ENCODE measurements around the gene AK4. TPM values are rescaled to one million over a fixed set of nuclear protein-coding genes. Genes with fewer than 3 reads are reported as not detected.
A peak's percentile ranks its signal among the peaks of the same experiment; 100 is the strongest.

AK4 gene
- polyA plus RNA-seq, 10 donors = 8.2 to 14.1 (median 9.3) TPM

- DNase-seq = peak in 2 of 3 donors; percentile 32 to 43
Measured at GRCh38 chr1:65247419-65248359, 99.7 kb downstream of the AK4 start.

- DNase-seq = no peak
Measured at GRCh38 chr1:65250826-65251225, 102.8 kb downstream of the AK4 start.

DNA sequence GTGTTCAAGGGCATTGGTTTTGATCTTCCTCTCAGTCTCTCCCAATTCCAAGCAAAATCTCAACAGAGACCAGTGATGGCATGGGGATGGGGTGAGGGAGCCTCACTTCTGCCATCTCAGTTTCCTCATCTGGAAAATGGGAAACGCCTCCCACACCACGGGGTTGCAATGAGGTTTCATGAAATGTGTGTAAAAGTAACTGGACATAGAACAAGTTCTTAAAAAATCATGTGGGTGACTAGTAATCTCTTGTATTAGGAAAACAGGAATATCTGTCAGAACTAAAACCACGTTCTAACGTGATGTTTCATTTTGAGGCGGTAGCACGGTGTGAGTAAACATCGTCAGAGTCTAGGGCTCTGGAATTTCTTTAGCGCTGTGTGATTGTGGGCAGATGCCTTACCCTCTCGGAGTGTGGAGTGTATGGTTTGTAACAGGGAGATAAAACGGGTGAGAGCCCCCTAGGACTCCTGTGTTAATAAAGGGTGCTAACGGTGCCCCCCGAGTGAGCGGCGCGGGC lies 105.9 kb downstream of the AK4 start:
- DNase-seq = no peak

- DNase-seq = peak; percentile 55 to 80 (median 67)
Measured at GRCh38 chr1:65254320-65255034, 106.5 kb downstream of the AK4 start.

- peak in 2 of 3 donors; percentile 16 to 46 for DNase-seq
Measured at GRCh38 chr1:65255035-65255655, 107.1 kb downstream of the AK4 start.

- DNase-seq = no peak
Measured at GRCh38 chr1:65255656-65256050, 107.7 kb downstream of the AK4 start.

DNA sequence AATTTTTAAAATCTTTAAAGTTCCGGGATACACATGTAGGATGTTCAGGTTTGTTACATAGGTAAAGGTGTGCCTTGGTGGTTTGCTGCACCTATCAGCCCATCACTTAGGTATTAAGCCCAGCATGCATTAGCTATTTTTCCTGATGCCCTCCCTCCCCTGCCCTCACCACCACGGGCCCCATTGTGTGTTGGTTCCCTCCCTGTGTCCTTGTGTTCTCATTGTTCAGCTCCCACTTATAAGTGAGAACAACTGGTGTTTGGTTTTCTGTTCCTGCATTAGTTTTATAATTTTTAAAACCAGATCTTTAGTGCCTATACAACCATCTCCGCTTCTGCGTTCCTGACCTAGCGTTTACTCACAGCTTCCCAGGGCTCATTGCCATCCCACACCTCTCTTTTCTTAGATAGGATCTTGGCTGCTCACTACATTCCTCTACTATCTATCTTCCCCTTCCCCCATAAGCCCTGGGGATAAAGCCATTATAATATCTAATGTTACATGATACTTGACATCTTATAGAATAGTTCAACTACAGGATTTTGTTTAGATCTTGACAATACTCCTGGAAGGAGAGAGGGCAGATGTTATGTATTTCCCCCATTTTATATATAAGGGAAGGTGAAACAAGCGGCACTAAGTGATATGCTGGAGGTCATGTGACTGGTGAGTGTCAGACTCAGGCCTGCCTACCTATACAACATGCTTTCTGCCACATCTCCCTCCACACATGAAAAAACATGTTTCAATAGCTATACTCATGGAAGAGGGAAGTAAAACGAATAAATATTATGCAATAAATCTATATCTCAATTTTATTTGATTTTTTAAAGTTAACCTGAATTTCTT lies 109.1 kb downstream of the AK4 start:
- DNase-seq = no peak

DNA sequence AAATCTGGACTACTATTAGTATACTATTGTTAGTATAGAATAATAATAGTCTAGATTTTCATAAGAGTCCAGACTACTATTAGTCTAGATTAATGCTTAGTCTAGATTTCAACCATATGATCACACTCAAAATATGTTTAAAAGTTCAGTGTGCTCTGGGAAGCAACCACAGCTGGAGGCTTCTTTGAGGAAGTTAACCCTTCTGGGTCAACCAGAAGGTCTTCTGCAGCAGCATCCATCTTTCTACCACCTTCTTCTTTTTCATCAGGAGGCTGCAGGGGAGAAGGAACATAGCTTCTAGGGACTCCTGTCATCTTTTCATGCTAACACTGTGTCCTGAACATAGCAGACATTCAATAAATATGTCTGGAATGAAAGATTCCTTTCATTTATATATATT lies 110.1 kb downstream of the AK4 start:
- no peak for DNase-seq

- DNase-seq = no peak
Measured at GRCh38 chr1:65259816-65260215, 111.8 kb downstream of the AK4 start.

GRCh38 chr1:65260851-65261473 lies 113.0 kb downstream of the AK4 start:
- peak in 1 of 3 donors; percentile 38 for DNase-seq

- no peak for DNase-seq
Measured at GRCh38 chr1:65263286-65263685, 115.3 kb downstream of the AK4 start.

GRCh38 chr1:65264197-65264929 lies 116.4 kb downstream of the AK4 start:
- DNase-seq = peak; percentile 33 to 63 (median 38)

DNA sequence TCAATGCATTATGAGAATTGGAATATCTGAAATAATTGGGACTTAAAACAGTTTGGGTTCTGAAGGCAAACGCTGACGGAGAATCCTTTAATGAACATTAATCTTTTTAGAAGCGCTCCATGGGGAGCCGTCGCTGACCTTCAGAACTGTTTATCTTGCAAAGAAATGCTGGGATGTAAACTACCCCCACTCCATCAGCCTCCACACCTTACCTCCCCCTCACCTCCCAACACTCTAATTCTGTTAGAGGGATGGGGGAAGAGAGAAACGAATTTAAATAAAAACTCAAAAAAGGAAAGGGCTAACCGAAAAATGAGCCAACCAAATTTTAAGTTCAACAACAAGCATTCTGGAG lies 117.3 kb downstream of the AK4 start:
- no peak for DNase-seq

DNA sequence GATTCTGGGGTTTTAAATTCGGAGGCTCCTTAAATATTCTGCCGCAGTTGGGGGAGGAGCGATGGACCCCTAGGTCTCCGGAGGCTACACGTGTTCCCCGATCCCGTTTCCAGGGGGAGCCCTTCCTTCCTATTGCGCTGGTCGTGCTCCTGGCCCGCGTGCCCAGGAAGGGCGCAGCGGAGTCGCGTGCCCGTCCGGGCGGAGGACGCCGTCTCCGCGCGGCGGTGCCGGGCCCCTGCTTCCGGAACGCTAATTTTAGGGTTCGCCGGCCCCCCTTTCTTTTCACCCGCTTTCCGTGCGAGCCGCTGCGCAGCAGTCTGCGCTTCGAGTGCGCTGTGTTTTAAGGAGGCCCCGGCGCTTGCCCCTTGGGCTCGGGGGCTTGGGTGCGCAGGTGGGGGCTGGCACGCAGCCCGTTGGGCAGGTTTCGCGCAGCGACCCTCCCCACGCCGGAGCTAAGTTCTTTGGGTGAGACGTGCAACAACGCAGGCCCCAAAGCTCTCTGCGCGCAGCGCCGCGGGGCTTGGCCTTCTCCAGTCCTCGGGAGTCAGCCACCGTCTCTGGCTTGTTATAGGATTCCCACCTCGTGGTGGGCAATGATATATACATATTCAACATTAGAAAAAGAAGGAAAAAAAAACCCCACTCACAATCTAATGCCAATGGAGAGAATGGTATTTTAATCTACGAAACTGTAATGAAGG lies 117.8 kb downstream of the AK4 start:
- DNase-seq = peak; percentile 19 to 60 (median 27)

DNA sequence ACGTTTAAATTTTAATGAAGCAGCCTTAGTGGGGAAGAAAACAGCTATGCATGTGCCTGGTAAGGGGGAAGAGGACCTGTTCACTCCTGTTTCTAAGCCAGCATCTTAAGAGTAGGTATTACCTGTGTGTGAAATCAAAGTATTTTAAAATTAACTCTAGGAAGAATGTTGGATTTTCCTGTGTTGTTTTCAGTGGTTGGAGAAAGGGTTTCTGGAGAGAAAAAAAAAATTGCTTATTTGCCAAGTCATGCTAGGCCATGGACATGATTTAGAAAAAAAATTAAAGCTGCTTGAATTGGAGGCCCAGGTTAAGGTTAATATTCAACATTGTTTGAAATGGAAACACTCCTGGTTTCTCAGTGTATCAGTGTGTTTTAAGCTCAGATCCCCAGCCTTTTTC lies 118.5 kb downstream of the AK4 start:
- peak in 1 of 3 donors; percentile 15 for DNase-seq

GRCh38 chr1:65267271-65267670 lies 119.3 kb downstream of the AK4 start:
- no peak for DNase-seq

- DNase-seq = no peak
Measured at GRCh38 chr1:65267683-65268082, 119.7 kb downstream of the AK4 start.

GRCh38 chr1:65269612-65270011 lies 121.6 kb downstream of the AK4 start:
- no peak for DNase-seq

DNA sequence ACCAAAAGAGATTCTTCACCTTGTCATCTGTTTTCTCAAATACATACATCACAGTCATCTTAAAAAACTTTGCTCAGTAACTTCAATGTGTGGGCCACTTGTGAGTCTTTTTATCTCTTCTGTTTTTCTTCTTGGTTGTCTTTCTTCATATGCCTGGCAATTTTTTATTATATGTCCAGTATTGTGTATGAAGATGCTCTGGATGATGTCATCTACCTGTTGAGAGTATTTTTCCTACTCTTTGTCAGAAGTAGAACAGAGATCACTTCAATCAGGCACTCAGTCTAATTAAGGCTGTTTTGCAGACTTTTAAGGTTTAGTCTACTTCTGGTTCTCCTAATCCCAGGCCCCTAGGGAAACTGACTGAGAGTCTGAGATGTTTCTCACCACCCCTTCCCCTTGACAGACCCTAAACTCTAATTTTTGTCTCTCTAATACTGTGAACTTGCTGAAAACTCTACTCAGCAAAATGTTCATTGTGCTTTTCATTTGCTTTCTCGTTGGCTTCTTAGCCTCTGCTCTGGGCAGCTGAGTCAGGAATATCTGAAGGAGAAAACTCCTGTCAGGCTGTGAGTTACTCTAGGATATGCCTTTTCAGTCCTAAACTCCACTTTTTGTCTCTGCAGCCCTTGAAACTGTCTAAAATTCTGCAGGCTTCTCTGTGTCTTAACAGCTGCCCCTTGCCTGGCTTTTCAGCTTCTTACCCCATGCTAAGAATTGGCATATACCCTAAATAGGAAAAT lies 128.4 kb downstream of the AK4 start:
- DNase-seq = no peak
